Panc1 (cell line): Measurements from ENCODE around the gene VSIG10L2.

ENCODE experiments used
- POLR2AphosphoS5 ChIP-seq: IDR thresholded peaks from 2 replicates; pipeline ENCODE4 v1.6.1; 2012; ENCODE audit warnings: mild to moderate bottlenecking, low read depth, low read length, moderate library complexity
- REST ChIP-seq, 2 experiments: IDR thresholded peaks; 2 replicates each; pipeline ENCODE4 v1.6.1; 2011 to 2012; ENCODE audit warnings: low read depth in 2 of 2, control low read depth in 1 of 2, low read length in 1 of 2, mild to moderate bottlenecking in 1 of 2, moderate library complexity in 1 of 2; ENCODE audit not compliant: insufficient read depth in 1 of 2

- TF ChIP-seq REST (IDR thresholded peaks at IDR 0.05; ENCODE audit: insufficient read depth in 1 of 2, low read depth in 2 of 2, low read length in 1 of 2) (no peak), POLR2AphosphoS5 (no peak)
Observed at GRCh38 chr11:125945797-125946520, at the start of gene VSIG10L2.
